Coronary artery (tissue), 2 donors: ENCODE measurements around the gene ETV6.
A peak's percentile ranks its signal among the peaks of the same experiment; 100 is the strongest.

Source experiments
- DNase-seq: peaks from one replicate; pipeline ENCODE4 v3.0.0-alpha.2; 2017; ENCODE audit warnings: low spot score
- H3K27ac ChIP-seq, 2 donors: fragments of 200-600 bp; sonication (generic); one replicate each; pipeline ENCODE4 v1.5.1; 2016 to 2019
- H3K4me3 ChIP-seq: fragments of 200-600 bp; sonication (generic); 2 replicates; pipeline ENCODE4 v1.5.1; 2016; ENCODE audit warnings: mild to moderate bottlenecking, moderate library complexity
- CTCF ChIP-seq: fragments of 200-600 bp; sonication (generic); IDR thresholded peaks from one replicate; pipeline ENCODE4 v1.5.1; 2019; ENCODE audit warnings: antibody characterized with exemption

The ETV6 gene

GRCh38 chr12:11712491-11712890 is 63.0 kb downstream of the ETV6 start:
- Histone ChIP-seq H3K27ac (peak overlapping the region in 1 of 2 donors; percentile 33), H3K4me3 (no peak overlapping the region)
- TF ChIP-seq CTCF: no peak
- DNase-seq: no peak

DNA sequence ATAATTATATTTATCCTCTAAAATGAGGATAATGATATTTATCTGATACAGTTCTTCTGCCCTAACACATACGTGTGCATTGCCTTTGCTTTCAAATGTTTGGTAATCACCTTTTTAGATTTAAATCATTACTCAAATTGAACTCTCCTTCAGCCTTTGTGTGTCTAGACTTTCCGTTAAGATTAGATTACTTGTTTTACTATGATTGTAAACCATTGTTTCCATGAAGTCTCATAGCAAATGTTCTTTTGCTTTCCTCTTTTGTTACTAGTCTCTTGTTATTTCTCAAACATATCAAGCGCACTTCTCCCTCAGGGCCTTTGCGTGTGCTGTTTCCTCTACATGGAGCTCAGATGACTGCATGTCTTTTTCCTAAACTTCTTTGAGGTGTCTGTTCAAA is 63.7 kb downstream of the ETV6 start:
- no peak overlapping the region for H3K27ac ChIP-seq
- DNase-seq: no peak
- TF ChIP-seq CTCF: no peak
- H3K4me3 ChIP-seq: no peak overlapping the region

DNA sequence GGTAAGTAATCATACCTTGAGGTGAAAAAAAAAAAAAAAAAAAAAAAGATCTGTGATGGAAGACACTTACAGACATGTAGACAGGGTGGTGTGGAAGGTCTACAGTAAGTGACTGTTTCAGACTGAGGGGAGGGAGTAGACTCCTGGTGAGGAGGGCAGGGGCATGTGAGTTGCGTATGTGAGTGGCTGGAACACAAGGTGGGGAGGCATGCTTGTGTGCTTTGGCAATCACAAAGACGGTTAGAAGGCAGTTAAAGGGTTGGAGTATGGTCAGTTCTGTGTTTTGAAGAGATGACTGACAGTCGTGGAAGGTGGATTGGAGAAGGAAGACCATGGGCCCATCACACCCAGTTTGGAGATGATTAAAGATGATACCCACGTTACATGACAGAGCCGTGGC is 65.2 kb downstream of the ETV6 start:
- Histone ChIP-seq H3K27ac (no peak overlapping the region), H3K4me3 (no peak overlapping the region)
- TF ChIP-seq CTCF: no peak
- DNase-seq: no peak

DNA sequence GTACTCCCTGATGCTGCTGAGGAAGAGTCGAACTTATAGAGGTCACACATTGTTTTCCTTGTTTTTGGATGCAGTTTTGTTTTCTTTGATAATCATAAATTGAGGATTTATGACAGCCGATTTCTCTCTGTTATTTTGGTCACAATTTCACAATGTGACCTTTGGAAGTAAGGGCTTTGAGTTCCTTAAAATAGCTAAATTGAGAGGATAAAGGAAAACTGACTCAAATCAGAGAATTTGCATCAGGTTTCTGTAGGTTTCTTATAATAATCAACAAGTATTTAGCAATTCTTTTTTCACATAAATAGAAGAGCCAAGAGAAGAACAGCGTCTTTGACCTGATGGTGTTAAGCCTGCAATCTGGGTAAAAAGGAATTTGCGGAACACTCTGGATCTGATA is 66.1 kb downstream of the ETV6 start:
- DNase-seq: no peak
- TF ChIP-seq CTCF: no peak
- Histone ChIP-seq H3K4me3 (no peak overlapping the region), H3K27ac (no peak overlapping the region)

- TF ChIP-seq CTCF: no peak
- no peak overlapping the region for H3K4me3 ChIP-seq
- H3K27ac ChIP-seq: no peak overlapping the region
- no peak for DNase-seq
These were observed 67.5 kb downstream of the ETV6 start for GRCh38 chr12:11716794-11717518.

- no peak overlapping the region for H3K4me3 ChIP-seq
- no peak overlapping the region for H3K27ac ChIP-seq
- no peak for TF ChIP-seq CTCF
- DNase-seq: no peak
These were observed 68.1 kb downstream of the ETV6 start for GRCh38 chr12:11717519-11717961.

- H3K27ac ChIP-seq: no peak overlapping the region
- TF ChIP-seq CTCF: no peak
- no peak overlapping the region for H3K4me3 ChIP-seq
- DNase-seq: no peak
These were observed 68.6 kb downstream of the ETV6 start for GRCh38 chr12:11718105-11718504.
